ENCODE data around the gene NKX2-4.
A peak's percentile ranks its signal among the peaks of the same experiment; 100 is the strongest.

The NKX2-4 gene

DNA sequence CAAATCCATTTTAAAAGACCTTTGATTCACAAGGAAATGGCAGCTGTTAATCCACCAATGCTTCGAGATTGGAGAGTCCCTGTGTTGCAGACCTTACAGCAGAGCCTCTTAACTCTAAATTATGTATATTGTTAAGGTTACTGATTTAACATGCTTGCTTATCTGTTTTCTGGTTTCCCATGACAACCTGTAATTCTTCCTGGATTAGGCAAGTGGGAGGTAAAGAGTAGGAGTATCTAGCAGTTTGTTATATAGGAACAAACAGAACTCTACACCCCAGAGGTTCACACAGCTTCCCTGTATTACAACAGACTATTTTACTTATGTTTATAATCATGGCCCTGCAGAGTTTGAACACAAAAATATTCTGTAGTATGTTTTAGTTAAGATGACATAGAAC, 39.5 kb downstream of the NKX2-4 start:
- no peak for DNase-seq

DNA sequence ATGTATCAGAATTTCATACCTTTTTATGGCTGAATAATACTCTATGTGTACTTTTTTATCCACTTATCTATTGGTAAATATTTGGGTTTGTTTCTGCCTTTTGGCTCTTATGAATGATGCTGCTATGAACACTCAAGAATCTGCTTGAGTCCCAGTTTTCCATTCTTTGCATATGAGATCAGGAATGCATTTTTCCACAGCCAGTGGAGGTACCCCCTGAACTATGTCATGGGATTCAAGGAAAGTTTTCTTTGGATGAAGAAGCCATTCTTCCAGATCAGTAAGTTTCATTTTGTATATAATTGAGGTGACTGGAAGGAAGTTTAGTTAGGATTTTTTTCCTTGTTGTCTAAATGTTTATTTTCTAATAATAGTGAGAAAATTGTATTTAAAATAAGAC, 40.9 kb downstream of the NKX2-4 start:
- DNase-seq: no peak

DNA sequence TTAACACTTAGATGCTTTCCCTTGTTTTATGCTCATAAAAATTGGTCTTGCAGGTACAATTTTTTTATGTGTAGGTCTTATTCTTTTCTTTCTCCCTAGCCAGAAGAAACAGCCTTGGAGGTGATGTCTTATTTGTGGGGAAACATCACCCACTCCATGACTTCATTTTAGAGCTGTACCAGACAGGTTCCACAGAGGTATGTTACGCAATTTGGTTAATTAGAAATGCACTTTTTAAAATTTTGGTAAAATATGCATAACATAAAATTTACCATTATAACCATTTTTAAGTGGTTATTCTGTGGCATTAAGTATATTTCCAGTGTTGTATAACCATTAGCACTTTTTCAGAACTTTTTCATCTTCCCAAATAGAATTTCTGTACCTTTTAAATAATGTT, 41.3 kb downstream of the NKX2-4 start:
- DNase-seq: no peak

DNA sequence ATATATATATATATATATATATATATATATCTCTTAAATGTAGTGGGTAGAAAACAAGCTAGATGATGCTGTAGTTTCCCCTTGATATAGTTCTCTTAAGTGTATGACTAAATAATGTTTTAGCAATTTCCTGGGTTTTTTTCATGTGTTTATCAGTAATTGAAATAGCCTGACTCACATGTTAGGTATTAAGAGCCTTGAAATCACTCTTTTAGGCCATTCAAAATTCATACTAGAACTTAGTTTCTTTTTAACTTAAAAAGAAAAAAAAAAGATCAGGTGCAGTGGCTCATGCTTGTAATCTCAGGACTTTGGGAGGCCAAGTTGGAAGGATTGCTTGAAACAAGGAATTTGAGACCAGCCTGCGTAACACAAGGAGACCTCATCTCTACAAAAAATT, 44.1 kb downstream of the NKX2-4 start:
- DNase-seq: no peak

DNA sequence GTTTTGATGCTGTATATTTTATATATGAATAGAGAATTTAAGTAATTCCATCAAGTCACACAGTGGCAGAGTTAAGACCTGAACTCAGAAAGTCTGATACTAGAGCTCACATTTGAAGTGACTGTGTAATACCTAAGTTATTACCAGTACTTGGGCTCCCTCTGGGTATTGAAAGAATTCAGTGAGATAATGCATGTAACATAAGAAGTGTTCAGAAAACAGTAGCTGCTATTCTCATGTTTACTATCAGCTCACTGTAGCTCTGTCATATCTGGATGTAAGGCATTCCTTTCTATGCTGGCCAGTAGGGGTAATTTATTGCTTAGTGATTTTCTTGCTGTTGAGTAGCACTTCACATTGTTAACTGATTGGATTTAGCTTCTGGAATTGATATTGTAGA, 44.6 kb downstream of the NKX2-4 start:
- DNase-seq: peak; percentile 9

Measured in hematopoietic multipotent progenitor cell treated with erythropoietin and hydrocortisone succinate and interleukin-3 and kit ligand, for 8 days (in vitro differentiated cells).